Mesenchymal stem cell (in vitro differentiated cells and primary cell): Measurements from ENCODE around the gene TEKTIP1.
A peak's percentile ranks its signal among the peaks of the same experiment; 100 is the strongest.

Experiments
- DNase-seq: peaks from one replicate; pipeline ENCODE4 v3.0.0-alpha.2; 2013
- H2AFZ ChIP-seq: one replicate; pipeline ENCODE4 v1.6.1; 2013; ENCODE audit warnings: low read depth, mild to moderate bottlenecking, control low read depth, inconsistent platforms, low read length, moderate library complexity
- H2AK5ac ChIP-seq: 2 replicates; pipeline ENCODE4 v1.6.1; 2013; ENCODE audit warnings: low read length, moderate library complexity, mild to moderate bottlenecking, inconsistent platforms; ENCODE audit not compliant: severe bottlenecking
- H2BK120ac ChIP-seq: one replicate; pipeline ENCODE4 v1.6.1; 2013; ENCODE audit warnings: low read depth, mild to moderate bottlenecking, inconsistent platforms, low read length, moderate library complexity
- H2BK12ac ChIP-seq, 2 experiments: one replicate each; pipeline ENCODE4 v1.6.1; 2013; ENCODE audit warnings: inconsistent platforms in 2 of 2, low read length in 2 of 2, mild to moderate bottlenecking in 2 of 2, moderate library complexity in 2 of 2, control low read depth in 1 of 2
- H2BK15ac ChIP-seq: one replicate; pipeline ENCODE4 v1.6.1; 2013; ENCODE audit warnings: mild to moderate bottlenecking, low read depth, inconsistent platforms; ENCODE audit not compliant: poor library complexity, severe bottlenecking
- H2BK5ac ChIP-seq: 2 replicates; pipeline ENCODE4 v1.6.1; 2013; ENCODE audit warnings: low read depth, mild to moderate bottlenecking, low read length, control low read depth, inconsistent platforms; ENCODE audit not compliant: poor library complexity, severe bottlenecking
- H3K14ac ChIP-seq, 2 experiments: one replicate each; pipeline ENCODE4 v1.6.1; 2013; ENCODE audit warnings: inconsistent platforms in 2 of 2, low read length in 2 of 2, control low read depth in 1 of 2, mild to moderate bottlenecking in 1 of 2, moderate library complexity in 1 of 2
- H3K18ac ChIP-seq, 2 experiments: one replicate each; pipeline ENCODE4 v1.6.1; 2013; ENCODE audit warnings: inconsistent platforms in 2 of 2, low read length in 2 of 2, control low read depth in 1 of 2, low read depth in 1 of 2, mild to moderate bottlenecking in 1 of 2
- H3K23ac ChIP-seq, 2 experiments: one replicate each; pipeline ENCODE4 v1.6.1; 2013; ENCODE audit warnings: inconsistent platforms in 2 of 2, low read length in 2 of 2, mild to moderate bottlenecking in 2 of 2, moderate library complexity in 2 of 2, control low read depth in 1 of 2
- H3K27ac ChIP-seq: 2 replicates; pipeline ENCODE4 v1.5.1; 2013; ENCODE audit warnings: mild to moderate bottlenecking, moderate library complexity, low read length, control low read depth, inconsistent platforms; ENCODE audit not compliant: poor library complexity, severe bottlenecking
- H3K27me3 ChIP-seq, 2 experiments: 2 replicates each; pipeline versions ENCODE4 v1.6.1 to v1.7.0; 2013; ENCODE audit warnings: low read length in 2 of 2, mild to moderate bottlenecking in 2 of 2, moderate library complexity in 2 of 2, control low read depth in 1 of 2, inconsistent platforms in 1 of 2; ENCODE audit not compliant: control insufficient read depth in 1 of 2, insufficient read depth in 1 of 2
- H3K36me3 ChIP-seq, 2 experiments: 2 replicates each; pipeline versions ENCODE4 v1.6.1 to v1.7.0; 2013; ENCODE audit warnings: low read length in 2 of 2, control low read depth in 1 of 2, inconsistent platforms in 1 of 2, low read depth in 1 of 2, mild to moderate bottlenecking in 1 of 2; ENCODE audit not compliant: insufficient read depth in 2 of 2, control insufficient read depth in 1 of 2
- H3K4ac ChIP-seq, 2 experiments: one replicate each; pipeline ENCODE4 v1.6.1; 2013; ENCODE audit warnings: inconsistent platforms in 2 of 2, low read length in 2 of 2, mild to moderate bottlenecking in 2 of 2, moderate library complexity in 2 of 2, control low read depth in 1 of 2, low read depth in 1 of 2
- H3K4me1 ChIP-seq: 2 replicates; pipeline ENCODE4 v1.6.1; 2013; ENCODE audit warnings: low read depth, low read length, control low read depth; ENCODE audit not compliant: control insufficient read depth, insufficient read depth
- H3K4me2 ChIP-seq: 2 replicates; pipeline ENCODE4 v1.6.1; 2013; ENCODE audit warnings: low read length, mild to moderate bottlenecking, inconsistent platforms; ENCODE audit not compliant: poor library complexity, severe bottlenecking
- H3K4me3 ChIP-seq, 2 experiments: 2 replicates each; pipeline versions ENCODE4 v1.5.1 to v1.7.0; 2013; ENCODE audit warnings: low read length in 2 of 2, mild to moderate bottlenecking in 2 of 2, control low read depth in 1 of 2, low read depth in 1 of 2; ENCODE audit not compliant: insufficient read depth in 1 of 2
- H3K79me1 ChIP-seq: replicated peaks from 2 replicates; pipeline ENCODE4 v1.6.1; 2013; ENCODE audit warnings: mild to moderate bottlenecking, control low read depth, low read length, inconsistent platforms; ENCODE audit not compliant: poor library complexity, severe bottlenecking
- H3K9ac ChIP-seq: 2 replicates; pipeline ENCODE4 v1.7.0; 2013; ENCODE audit warnings: mild to moderate bottlenecking, low read length, moderate library complexity
- H3K9me3 ChIP-seq: 2 replicates; pipeline ENCODE4 v1.7.0; 2013; ENCODE audit warnings: mild to moderate bottlenecking, low read length; ENCODE audit not compliant: control insufficient read depth
- H4K8ac ChIP-seq: one replicate; pipeline ENCODE4 v1.6.1; 2013; ENCODE audit warnings: inconsistent platforms, mild to moderate bottlenecking, low read length, moderate library complexity
- H4K91ac ChIP-seq: one replicate; pipeline ENCODE4 v1.6.1; 2013; ENCODE audit warnings: mild to moderate bottlenecking, low read length, inconsistent platforms
- WGBS: methylation state at CpG from one replicate; pipeline ENCODE4 v1.1.7; 2013; ENCODE audit warnings: mixed read lengths; 5-methylcytosine and 5-hydroxymethylcytosine counted together

The TEKTIP1 gene

DNA sequence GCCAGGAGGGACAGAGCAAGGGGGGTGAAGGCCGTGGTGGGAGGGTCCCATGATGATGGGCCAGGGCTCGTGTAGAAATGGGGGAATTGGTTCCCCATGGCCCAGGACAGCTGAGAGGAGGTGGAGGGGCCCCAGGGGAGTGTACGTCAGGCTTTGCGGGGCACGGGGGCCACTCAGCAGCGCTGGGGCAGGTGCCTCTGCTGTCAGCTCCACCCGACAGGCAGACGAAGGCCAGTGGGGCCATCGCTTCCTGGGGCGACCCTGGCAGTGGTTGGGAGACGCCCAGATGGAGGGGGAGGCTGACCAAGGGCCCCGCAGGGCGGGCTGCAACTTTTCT lies 1.9 kb upstream of the TEKTIP1 start:
- H3K4ac ChIP-seq, result peak overlapping the region in 1 of 2 experiments; percentile 13
- no peak overlapping the region for H3K23ac ChIP-seq
- H2AK5ac ChIP-seq, result no peak overlapping the region
- H3K14ac ChIP-seq, result no peak overlapping the region
- peaks cover 3% of the 10 kb centered on the region for H3K79me1 ChIP-seq
- no peak overlapping the region for H2BK120ac ChIP-seq
- no peak overlapping the region for H3K18ac ChIP-seq
- 82% methylated on average over 13 of the region's 13 CpGs for WGBS
- no peak overlapping the region for H3K9ac ChIP-seq
- H2BK15ac ChIP-seq, result no peak overlapping the region
- H3K27ac ChIP-seq, result no peak overlapping the region
- H3K9me3 ChIP-seq, result no peaks in the 10 kb centered on the region
- no peak overlapping the region for H4K91ac ChIP-seq
- no peak overlapping the region for H3K4me3 ChIP-seq
- peaks cover 46 to 71% of the 10 kb centered on the region in 2 experiments for H3K36me3 ChIP-seq
- H3K4me2 ChIP-seq, result no peak overlapping the region
- no peak overlapping the region for H2BK12ac ChIP-seq
- H3K4me1 ChIP-seq, result peaks cover 19% of the 10 kb centered on the region
- H2AFZ ChIP-seq, result no peak overlapping the region
- no peaks in the 10 kb centered on the region for H3K27me3 ChIP-seq
- H2BK5ac ChIP-seq, result no peak overlapping the region
- DNase-seq, result no peak
- no peak overlapping the region for H4K8ac ChIP-seq

GRCh38 chr19:3537438-3538240 lies 1.3 kb upstream of the TEKTIP1 start:
- Histone ChIP-seq H2AK5ac (no peak overlapping the region), H2BK12ac (peak overlapping the region in 1 of 2 experiments; percentile 64), H2BK15ac (no peak overlapping the region), H3K4ac (peak overlapping the region in 1 of 2 experiments; percentile 13), H3K14ac (no peak overlapping the region), H3K23ac (no peak overlapping the region), H3K18ac (peak overlapping the region in 1 of 2 experiments; percentile 74), H3K36me3 (peaks cover 41 to 68% of the 10 kb centered on the region in 2 experiments), H3K4me3 (no peak overlapping the region), H4K91ac (peak overlapping the region; percentile 15), H3K27me3 (no peaks in the 10 kb centered on the region), H3K9ac (no peak overlapping the region), H3K4me1 (peaks cover 19% of the 10 kb centered on the region), H4K8ac (no peak overlapping the region), H2BK120ac (no peak overlapping the region), H2AFZ (no peak overlapping the region), H3K79me1 (peaks cover 3% of the 10 kb centered on the region), H3K9me3 (no peaks in the 10 kb centered on the region), H2BK5ac (no peak overlapping the region), H3K4me2 (no peak overlapping the region), H3K27ac (no peak overlapping the region)
- 89% methylated on average over 20 of the region's 22 CpGs for WGBS
- no peak for DNase-seq

GRCh38 chr19:3538258-3538929 lies 580 bp upstream of the TEKTIP1 start:
- no peak overlapping the region for H4K8ac ChIP-seq
- H3K27me3 ChIP-seq, result no peaks in the 10 kb centered on the region
- H3K4me3 ChIP-seq, result no peak overlapping the region
- no peak overlapping the region for H3K9ac ChIP-seq
- H2AFZ ChIP-seq, result no peak overlapping the region
- no peaks in the 10 kb centered on the region for H3K9me3 ChIP-seq
- H3K14ac ChIP-seq, result no peak overlapping the region
- WGBS, result 86% methylated on average over 25 of the region's 25 CpGs
- H2AK5ac ChIP-seq, result no peak overlapping the region
- peaks cover 2% of the 10 kb centered on the region for H3K79me1 ChIP-seq
- H2BK15ac ChIP-seq, result peak overlapping the region; percentile 23
- no peak overlapping the region for H2BK5ac ChIP-seq
- H4K91ac ChIP-seq, result no peak overlapping the region
- no peak overlapping the region for H2BK120ac ChIP-seq
- peaks cover 19% of the 10 kb centered on the region for H3K4me1 ChIP-seq
- H3K23ac ChIP-seq, result no peak overlapping the region
- H3K4ac ChIP-seq, result no peak overlapping the region
- no peak overlapping the region for H3K18ac ChIP-seq
- H3K36me3 ChIP-seq, result peaks cover 34 to 68% of the 10 kb centered on the region in 2 experiments
- H2BK12ac ChIP-seq, result peak overlapping the region in 1 of 2 experiments; percentile 31
- DNase-seq, result no peak
- no peak overlapping the region for H3K4me2 ChIP-seq
- no peak overlapping the region for H3K27ac ChIP-seq

DNA sequence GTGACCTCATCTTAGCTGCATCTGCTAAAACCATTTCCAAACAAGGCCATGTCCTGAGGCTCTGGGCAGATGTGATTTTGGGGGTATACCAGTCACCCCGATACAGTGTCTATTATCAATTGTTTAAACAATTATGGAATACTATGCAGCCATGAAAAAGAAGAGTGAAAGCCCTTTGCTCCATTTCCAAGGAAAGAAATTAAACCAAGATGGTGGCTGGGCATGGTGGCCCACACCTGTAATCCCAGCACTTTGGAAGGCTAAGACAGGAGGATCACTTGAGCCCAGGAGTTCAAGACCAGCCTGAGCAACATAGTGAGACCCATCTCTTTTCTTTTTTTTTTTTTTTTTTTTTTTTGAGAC lies 763 bp downstream of the TEKTIP1 start:
- WGBS, result no CpG with 5 or more reads among the region's 1 CpG

More for the DNA sequence above, 763 bp downstream of the TEKTIP1 start:
- Histone ChIP-seq H2BK5ac (no peak overlapping the region), H2AK5ac (no peak overlapping the region), H3K23ac (no peak overlapping the region), H2BK120ac (no peak overlapping the region), H3K14ac (no peak overlapping the region), H3K18ac (no peak overlapping the region), H3K4me3 (no peak overlapping the region), H3K36me3 (peaks cover 20 to 68% of the 10 kb centered on the region in 2 experiments), H3K27me3 (no peaks in the 10 kb centered on the region), H4K91ac (no peak overlapping the region), H3K4me2 (no peak overlapping the region), H2BK15ac (no peak overlapping the region), H3K27ac (no peak overlapping the region), H3K4me1 (peaks cover 19% of the 10 kb centered on the region), H3K9me3 (no peaks in the 10 kb centered on the region), H2AFZ (no peak overlapping the region), H4K8ac (no peak overlapping the region), H3K79me1 (peaks cover 8% of the 10 kb centered on the region), H2BK12ac (no peak overlapping the region), H3K4ac (no peak overlapping the region), H3K9ac (no peak overlapping the region)
- DNase-seq, result no peak
